HEK293T (cell line): ENCODE data around the gene RGS3.

Experiments
- CTCF ChIA-PET: fragments of 350-600 bp; formaldehyde crosslinking; extraction: SDS; loops from one replicate; lab custom pipeline; 2021; ENCODE audit warnings: antibody characterized with exemption, inconsistent platforms; lab: Yijun Ruan, JAX
- POLR2A ChIA-PET: fragments of 350-600 bp; formaldehyde crosslinking; extraction: SDS; loops from one replicate; lab custom pipeline; 2020; ENCODE audit warnings: antibody characterized with exemption, inconsistent platforms; lab: Yijun Ruan, JAX
- DNase-seq: peaks from one replicate; pipeline ENCODE4 v3.0.0; 2012; ENCODE audit warnings: mixed read lengths; ENCODE audit errors: extremely low spot score
- ARNT ChIP-seq: fragments of 450-650 bp; IDR thresholded peaks from 2 replicates; pipeline ENCODE4 v1.6.1; 2017; ENCODE audit warnings: mild to moderate bottlenecking
- BHLHE40 ChIP-seq: fragments of 450-650 bp; IDR thresholded peaks from 2 replicates; pipeline ENCODE4 v1.6.1; 2016; ENCODE audit warnings: mild to moderate bottlenecking, moderate library complexity, borderline replicate concordance
- CTBP1 ChIP-seq: fragments of 450-650 bp; IDR thresholded peaks from 2 replicates; pipeline ENCODE4 v1.6.1; 2016; ENCODE audit warnings: borderline replicate concordance
- ELF4 ChIP-seq: fragments of 450-650 bp; IDR thresholded peaks from 2 replicates; pipeline ENCODE4 v1.6.1; 2017; ENCODE audit warnings: antibody characterized with exemption
- FOXA1 ChIP-seq: fragments of 450-650 bp; IDR thresholded peaks from 2 replicates; pipeline ENCODE4 v1.6.1; 2016; ENCODE audit warnings: mild to moderate bottlenecking
- FOXK2 ChIP-seq: fragments of 450-650 bp; IDR thresholded peaks from 2 replicates; pipeline ENCODE4 v1.6.1; 2016; ENCODE audit warnings: mild to moderate bottlenecking
- FOXM1 ChIP-seq: fragments of 450-650 bp; IDR thresholded peaks from 2 replicates; pipeline ENCODE4 v1.6.1; 2017; ENCODE audit warnings: mild to moderate bottlenecking, borderline replicate concordance
- HDGF ChIP-seq: fragments of 450-650 bp; IDR thresholded peaks from 2 replicates; pipeline ENCODE4 v1.6.1; 2017; ENCODE audit warnings: antibody characterized with exemption, borderline replicate concordance
- L3MBTL2 ChIP-seq: fragments of 450-650 bp; conservative IDR thresholded peaks from 2 replicates; pipeline ENCODE4 v1.6.1; 2016; ENCODE audit warnings: mild to moderate bottlenecking
- LEF1 ChIP-seq: fragments of 450-650 bp; IDR thresholded peaks from 2 replicates; pipeline ENCODE4 v1.6.1; 2017; ENCODE audit warnings: mild to moderate bottlenecking, borderline replicate concordance
- NFRKB ChIP-seq: fragments of 450-650 bp; IDR thresholded peaks from 2 replicates; pipeline ENCODE4 v1.6.1; 2016; ENCODE audit warnings: mild to moderate bottlenecking, moderate library complexity
- SP1 ChIP-seq: fragments of 450-650 bp; IDR thresholded peaks from 2 replicates; pipeline ENCODE4 v1.6.1; 2017
- SUZ12 ChIP-seq: fragments of 450-650 bp; IDR thresholded peaks from 2 replicates; pipeline ENCODE4 v1.6.1; 2016; ENCODE audit warnings: mild to moderate bottlenecking
- TARDBP ChIP-seq: fragments of 450-650 bp; IDR thresholded peaks from 2 replicates; pipeline ENCODE4 v1.6.1; 2016
- ZNF384 ChIP-seq: fragments of 450-650 bp; IDR thresholded peaks from 2 replicates; pipeline ENCODE4 v1.6.1; 2016
- TF ChIP-seq, protein P1 (sequence below): fragments of 450-650 bp; IDR thresholded peaks from 2 replicates; pipeline ENCODE4 v1.6.1; 2016

RGS3 gene

DNA sequence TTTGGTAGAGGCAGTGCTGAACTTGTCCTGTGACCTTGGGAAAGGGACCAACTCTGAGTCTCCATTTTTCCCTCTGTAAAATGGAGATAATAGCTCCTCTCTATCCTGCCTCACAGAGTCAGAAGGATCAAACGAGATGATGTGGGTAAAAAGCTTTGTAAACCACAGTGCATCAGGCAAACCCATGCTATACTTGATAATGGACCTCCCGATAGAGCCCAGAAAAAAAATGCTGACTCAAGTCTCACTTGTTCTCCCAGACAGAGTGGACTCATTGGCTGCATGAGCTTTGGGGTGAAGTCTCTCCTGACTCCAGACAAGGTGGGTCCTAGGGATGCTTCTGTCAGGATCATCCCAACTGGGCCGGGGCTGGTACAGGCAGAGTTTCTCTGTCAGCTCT is 32.0 kb downstream of the RGS3 start:
- CTCF ChIA-PET = interaction anchor here (1.0 kb wide), 1 partner anchor 13 kb away, joined by 3 read pairs; no protein-coding TSS in a partner anchor

DNA sequence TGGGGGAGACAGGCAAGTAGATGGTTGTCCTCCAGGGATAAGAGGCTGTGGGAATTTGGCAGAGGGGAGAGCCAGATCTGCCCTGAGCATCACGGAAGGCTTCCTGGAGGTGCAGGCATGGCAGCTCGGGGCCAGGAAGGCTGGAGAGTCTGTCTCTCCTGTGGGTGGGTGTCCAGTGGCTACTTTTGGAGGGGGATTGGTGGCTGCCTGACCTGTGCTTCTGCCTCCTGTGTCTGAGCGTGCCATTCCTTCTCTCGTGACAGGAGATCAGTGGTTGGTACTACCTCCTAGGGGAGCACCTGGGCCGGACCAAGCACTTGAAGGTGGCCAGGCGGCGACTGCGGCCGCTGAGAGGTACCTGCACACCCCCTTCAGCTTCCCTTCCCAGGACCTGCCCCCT is 33.5 kb downstream of the RGS3 start:
- ChIA-PET POLR2A (no interaction called here), CTCF (no interaction called here)
- no peak for TF ChIP-seq FOXK2
- TF ChIP-seq, protein P1, sequence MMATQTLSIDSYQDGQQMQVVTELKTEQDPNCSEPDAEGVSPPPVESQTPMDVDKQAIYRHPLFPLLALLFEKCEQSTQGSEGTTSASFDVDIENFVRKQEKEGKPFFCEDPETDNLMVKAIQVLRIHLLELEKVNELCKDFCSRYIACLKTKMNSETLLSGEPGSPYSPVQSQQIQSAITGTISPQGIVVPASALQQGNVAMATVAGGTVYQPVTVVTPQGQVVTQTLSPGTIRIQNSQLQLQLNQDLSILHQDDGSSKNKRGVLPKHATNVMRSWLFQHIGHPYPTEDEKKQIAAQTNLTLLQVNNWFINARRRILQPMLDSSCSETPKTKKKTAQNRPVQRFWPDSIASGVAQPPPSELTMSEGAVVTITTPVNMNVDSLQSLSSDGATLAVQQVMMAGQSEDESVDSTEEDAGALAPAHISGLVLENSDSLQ = no peak
- no peak for TF ChIP-seq SUZ12
- no peak for TF ChIP-seq ELF4
- no peak for TF ChIP-seq BHLHE40
- TF ChIP-seq CTBP1 = no peak
- no peak for TF ChIP-seq TARDBP
- no peak for TF ChIP-seq HDGF
- no peak for TF ChIP-seq L3MBTL2
- no peak for TF ChIP-seq LEF1
- TF ChIP-seq FOXM1 = no peak
- no peak for TF ChIP-seq ZNF384
- TF ChIP-seq ARNT = no peak
- no peak for TF ChIP-seq SP1
- no peak for TF ChIP-seq NFRKB
- no peak for TF ChIP-seq FOXA1
- no peak for DNase-seq

More for the DNA sequence above, 32.0 kb downstream of the RGS3 start:
- no peak for DNase-seq
- TF ChIP-seq ZNF384 (no peak), CTBP1 (no peak), ELF4 (no peak), FOXM1 (no peak), LEF1 (no peak), TARDBP (no peak), L3MBTL2 (no peak), FOXA1 (no peak), ARNT (no peak), BHLHE40 (no peak), SP1 (no peak), HDGF (no peak), SUZ12 (no peak), NFRKB (no peak), FOXK2 (no peak)
- TF ChIP-seq, protein P1 = no peak
- POLR2A ChIA-PET = no interaction called here

DNA sequence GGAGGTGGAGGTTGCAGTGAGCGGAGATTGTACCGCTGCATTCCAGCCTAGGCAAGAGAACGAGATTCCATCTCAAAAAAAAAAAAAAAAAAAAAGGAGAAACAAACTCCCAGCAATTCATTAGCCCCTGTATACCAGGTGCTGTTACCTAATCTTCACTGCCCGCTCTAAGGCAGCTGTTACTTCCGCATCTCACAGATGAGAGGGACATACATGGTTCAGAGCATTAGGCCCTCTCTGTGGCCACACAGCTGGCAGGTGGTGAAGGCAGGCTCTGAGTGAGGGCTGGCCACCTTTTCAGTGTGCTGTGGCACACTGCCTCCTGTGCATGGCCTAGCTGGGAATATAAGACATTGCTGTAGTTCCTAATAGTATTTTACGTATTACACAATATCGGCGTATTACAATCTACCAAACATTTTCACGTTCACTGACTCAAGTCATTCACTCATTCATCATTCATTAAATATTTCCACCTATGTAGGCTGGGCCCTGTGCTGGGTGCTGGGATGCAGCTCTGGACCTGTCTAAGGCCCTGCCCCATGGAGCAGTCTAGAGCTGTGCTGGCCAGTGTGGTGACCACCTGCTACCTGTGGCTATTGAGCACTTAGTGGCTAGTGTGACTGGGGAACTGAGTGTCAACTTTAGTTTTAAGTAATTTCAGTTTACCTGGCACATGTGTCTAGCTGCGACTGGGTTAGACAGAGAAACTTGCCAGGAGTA is 35.8 kb downstream of the RGS3 start:
- POLR2A ChIA-PET = no interaction called here
- TF ChIP-seq HDGF (no peak), TARDBP (no peak), FOXA1 (no peak), ZNF384 (no peak), FOXK2 (no peak), FOXM1 (no peak), ELF4 (no peak), SP1 (no peak), SUZ12 (no peak), CTBP1 (no peak), L3MBTL2 (no peak), LEF1 (no peak), ARNT (no peak), NFRKB (no peak), BHLHE40 (no peak)
- TF ChIP-seq, protein P1 = no peak
- CTCF ChIA-PET = no interaction called here
- no peak for DNase-seq

DNA sequence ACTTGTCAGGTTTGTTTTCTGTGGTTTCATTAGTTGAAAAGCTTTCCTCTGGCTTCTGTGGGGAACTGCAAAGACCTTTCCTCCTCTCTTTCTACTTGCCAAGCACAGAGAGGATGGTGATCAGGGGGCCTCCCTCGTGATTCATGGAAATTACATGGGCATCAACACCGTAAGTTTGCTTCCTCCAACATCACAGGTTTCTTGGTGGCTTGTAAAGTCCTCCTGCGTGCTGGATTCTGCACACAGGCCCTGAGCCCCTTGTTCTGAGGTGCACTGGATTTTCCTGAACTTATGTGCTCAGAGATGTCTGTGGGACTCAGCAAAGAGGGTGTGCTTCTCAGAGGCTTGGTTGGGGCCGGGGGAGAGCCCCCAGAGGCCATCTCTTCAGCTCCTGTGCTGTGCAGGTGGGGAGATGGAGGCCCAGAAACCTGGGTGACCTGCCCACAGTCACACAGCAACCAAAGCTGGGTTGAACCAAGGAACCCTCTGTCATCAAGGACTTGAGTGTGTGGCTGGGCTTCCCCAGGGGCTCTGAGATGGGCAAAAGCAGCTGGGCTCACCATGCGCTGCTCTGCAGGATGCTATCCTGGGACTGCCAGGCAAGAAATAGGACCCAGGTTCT is 36.5 kb downstream of the RGS3 start:
- DNase-seq = no peak
- TF ChIP-seq ELF4 = no peak
- TF ChIP-seq, protein P1 = no peak
- ChIA-PET CTCF (no interaction called here), POLR2A (no interaction called here)

DNA sequence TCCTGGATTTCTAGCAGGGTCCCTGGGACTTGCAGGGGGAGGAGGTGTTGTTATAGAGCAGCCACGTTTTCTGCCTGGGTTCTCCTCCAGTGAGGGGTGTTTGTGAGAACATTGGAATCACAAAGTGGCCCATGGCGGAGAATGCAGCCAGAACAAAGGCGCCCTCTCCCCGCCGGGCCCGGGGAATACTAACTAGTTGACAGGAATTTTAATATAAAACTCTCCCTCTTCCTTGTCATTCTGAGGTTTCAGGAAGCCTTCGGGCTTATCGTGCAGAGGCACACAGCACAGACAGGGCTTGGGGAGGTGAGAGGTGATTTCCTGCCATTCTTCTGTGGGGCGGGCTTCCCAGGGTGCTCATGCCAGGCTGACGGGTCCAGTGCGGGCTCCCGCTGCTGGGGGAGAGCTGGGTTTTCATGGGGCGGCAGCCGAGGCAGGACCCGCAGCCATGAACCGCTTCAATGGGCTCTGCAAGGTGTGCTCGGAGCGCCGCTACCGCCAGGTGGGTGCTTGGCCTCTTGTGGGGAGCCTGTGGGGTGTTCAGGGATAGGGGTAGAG is 37.7 kb downstream of the RGS3 start:
- no peak for TF ChIP-seq ZNF384
- TF ChIP-seq FOXM1 = no peak
- no peak for TF ChIP-seq NFRKB
- no peak for TF ChIP-seq CTBP1
- TF ChIP-seq SP1 = no peak
- CTCF ChIA-PET = no interaction called here
- POLR2A ChIA-PET = no interaction called here
- DNase-seq = no peak
